ENCODE data around the gene NDE1. TPM values are rescaled to one million over a fixed set of nuclear protein-coding genes. Genes with fewer than 3 reads are reported as not detected.

The NDE1 gene
- total and polyA plus RNA-seq, 2 of the 4 experiments (the other 2 are of a cell fraction): 22.7 to 29.2 TPM

- no peak overlapping the region for H2AK9ac ChIP-seq (replicated peaks; ENCODE audit: low read depth, low read length, poor library complexity)
- no peaks in the 10 kb centered on the region for H3K79me1 ChIP-seq (ENCODE audit: low read depth in 1 of 2, low read length in 2 of 2)
- no peak overlapping the region for H4K91ac ChIP-seq (ENCODE audit: insufficient read depth, low read depth, low read length)
- no peak overlapping the region for H3K27ac ChIP-seq (ENCODE audit: insufficient read depth, low read length)
- TF ChIP-seq ELK1 (IDR thresholded peaks at IDR 0.05; ENCODE audit: borderline replicate concordance, low read depth, low read length) (no peak), MAFK (IDR thresholded peaks at IDR 0.05; ENCODE audit: low read depth, low read length) (no peak)
- no peak overlapping the region for H2BK5ac ChIP-seq (ENCODE audit: low read depth, low read length, poor library complexity, severe bottlenecking)
- H3K23ac ChIP-seq (ENCODE audit: low read depth, low read length): no peak overlapping the region
- CTCF ChIA-PET: no interaction called here
- no peaks in the 10 kb centered on the region for H3K36me3 ChIP-seq (ENCODE audit: control insufficient read depth, insufficient read depth, low read length)
- no CpG with 5 or more reads among the region's 7 CpGs for WGBS, 2 experiments (ENCODE audit: extremely low coverage in 2 of 2, insufficient read length in 1 of 2)
- H2AK5ac ChIP-seq (ENCODE audit: low read depth, low read length): no peak overlapping the region
- H3K4me1 ChIP-seq (ENCODE audit: control insufficient read depth, insufficient read depth, low read length): peaks cover 2% of the 10 kb centered on the region; the same call in 1 of the 2 replicates
- 0 out of 2 replicates have a peak, but pooled peaks cover 5% of the 10 kb centered on the region for H3K9me1 ChIP-seq (ENCODE audit: insufficient read depth, low read length)
- intact Hi-C loops (cut with micrococcal nuclease) (loop anchor here (10.0 kb wide), 1 partner anchor 169 kb away; the partner anchor contains the start of gene ABCC1), in situ Hi-C loops (cut with MboI; ENCODE audit: low sequenced_read_pairs) (loop anchor here (5.0 kb wide), 1 partner anchor 57 kb away; no protein-coding TSS in a partner anchor), dilution Hi-C loops (cut with HindIII; ENCODE audit: low sequenced_read_pairs, unreplicated experiment) (no loop called here)
- POLR2A ChIA-PET (ENCODE audit: unreplicated experiment): no interaction called here
- H2BK15ac ChIP-seq (ENCODE audit: low read depth, low read length): no peak overlapping the region
- no peak overlapping the region for H3K18ac ChIP-seq (ENCODE audit: low read depth, low read length)
- H3K9me3 ChIP-seq (ENCODE audit: control insufficient read depth, insufficient read depth, low read length): no peaks in the 10 kb centered on the region
- H3K4ac ChIP-seq (ENCODE audit: low read depth, low read length): no peak overlapping the region
- DNase-seq: peak; percentile 52
- no peak overlapping the region for H2BK120ac ChIP-seq (ENCODE audit: low read depth, low read length)
- no peak overlapping the region for H2AFZ ChIP-seq (replicated peaks; ENCODE audit: low read length, poor library complexity)
- no peak overlapping the region for H3K56ac ChIP-seq (ENCODE audit: extremely low read depth, insufficient read depth, low read length)
- H3K4me3 ChIP-seq (ENCODE audit: insufficient read depth, low read depth, low read length): no peak overlapping the region
- no peak overlapping the region for H3K9ac ChIP-seq (ENCODE audit: low read depth, low read length)
- no TSS peak for BruUV-seq (replicated peaks)
- ATAC-seq (ENCODE audit: low read depth): no peak
- no peaks in the 10 kb centered on the region for H4K20me1 ChIP-seq (ENCODE audit: insufficient read depth, low read length)
- H3K4me2 ChIP-seq (ENCODE audit: low read depth, low read length): no peak overlapping the region
- H2BK20ac ChIP-seq (ENCODE audit: low read depth, low read length): no peak overlapping the region
- no peak overlapping the region for H4K8ac ChIP-seq (ENCODE audit: low read depth in 2 of 2, low read length in 2 of 2)
- H4K5ac ChIP-seq (ENCODE audit: low read depth, low read length): no peak overlapping the region
- peaks cover 8% of the 10 kb centered on the region for H3K27me3 ChIP-seq (ENCODE audit: control insufficient read depth, insufficient read depth, low read length)
- no peak overlapping the region for H3K14ac ChIP-seq (replicated peaks; ENCODE audit: low read depth, low read length)
Measured at GRCh38 chr16:15775663-15776304, 125.7 kb downstream of the NDE1 start.

Other genes with a start within 250 kb of the NDE1 start
- gene BMERB1, start 215.7 kb upstream of the NDE1 start, total RNA-seq (2012; rRNA removed): 22.5 and 22.6 TPM in 2 replicates
- gene BMERB1, start 215.7 kb upstream of the NDE1 start, polyA plus RNA-seq (2012; rRNA removed): 31.2 and 32.9 TPM in 2 replicates
- gene MARF1, start 7.1 kb upstream of the NDE1 start, total RNA-seq (2012; rRNA removed): 7.8 and 9.0 TPM in 2 replicates
- gene MARF1, start 7.1 kb upstream of the NDE1 start, polyA plus RNA-seq (2012; rRNA removed): 11.5 and 12.9 TPM in 2 replicates
- gene MYH11, start 206.8 kb downstream of the NDE1 start, total RNA-seq (2012; rRNA removed): under 0.01 TPM in 2 replicates
- 0.03 and 0.12 TPM in 2 replicates for gene MYH11, start 206.8 kb downstream of the NDE1 start, polyA plus RNA-seq (2012; rRNA removed)
- 40.1 and 61.9 TPM in 2 replicates for gene CEP20, start 238.4 kb downstream of the NDE1 start, total RNA-seq (2012; rRNA removed)
- 19.8 and 28.8 TPM in 2 replicates for gene CEP20, start 238.4 kb downstream of the NDE1 start, polyA plus RNA-seq (2012; rRNA removed)

Measured in IMR-90 (cell line).